HG03354 (cell line): ENCODE data around the gene PMS1.
"Not testable (repeated sequence)": the region's sequence is repeated elsewhere in the genome, so short reads cannot be mapped to it uniquely, and the experiment has no call there.

ENCODE experiments used
- ATAC-seq: cut with Tn5 transposase; IDR thresholded peaks from one replicate; pipeline ENCODE4 v1.9.1; 2021; ENCODE audit warnings: mild to moderate bottlenecking; ENCODE audit not compliant: unreplicated experiment, poor library complexity, severe bottlenecking

The PMS1 gene

DNA sequence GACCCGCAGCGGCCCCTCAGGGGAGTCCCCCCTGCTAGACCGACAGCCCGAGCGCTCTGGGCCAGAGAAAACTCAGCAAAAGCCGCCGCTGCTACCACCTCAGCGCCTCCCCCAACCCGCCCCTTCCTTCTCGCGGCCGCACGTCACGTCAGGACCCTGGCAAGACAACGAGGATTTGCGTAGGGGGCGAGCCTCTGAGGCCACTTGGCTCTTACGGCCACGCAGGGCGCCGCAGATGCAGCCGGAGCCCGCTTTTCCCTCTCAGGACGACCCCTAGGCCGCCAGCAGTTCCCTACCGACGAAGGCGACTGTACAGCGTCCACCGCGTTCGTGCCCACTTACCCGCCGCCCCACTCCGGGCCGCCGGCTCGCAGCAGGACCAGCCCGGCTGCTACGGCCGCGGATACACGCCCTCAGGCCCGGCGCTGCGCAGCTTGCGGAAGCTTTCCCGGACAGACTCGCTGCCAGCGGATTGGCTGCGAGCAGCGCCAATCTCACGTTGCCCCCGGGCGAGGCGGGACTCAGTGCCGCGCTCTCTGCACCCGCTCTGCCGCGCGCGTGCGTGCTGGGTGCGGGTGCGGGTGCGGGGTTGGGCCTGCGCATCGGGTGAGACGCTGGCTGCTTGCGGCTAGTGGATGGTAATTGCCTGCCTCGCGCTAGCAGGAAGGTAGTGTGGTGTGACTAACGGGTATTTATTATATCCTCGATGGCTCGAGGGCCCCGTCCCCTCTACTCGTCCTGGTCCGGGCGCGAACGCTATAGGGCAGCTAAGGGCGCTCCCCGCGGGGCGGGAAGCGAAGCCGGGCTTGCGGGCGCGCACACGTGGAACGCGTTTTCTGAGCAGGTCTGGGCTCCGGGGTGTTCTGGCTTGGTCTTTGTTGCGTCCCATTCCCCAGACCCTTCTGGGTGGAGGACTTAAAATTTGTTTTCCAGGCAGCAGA lies at the start of gene PMS1, which contains the start of gene ORMDL1:
TSS of gene PMS1 (plus strand) at position 524 of the 941 bp plus-strand sequence. CDS start 7,360 bp downstream, outside the sequence.
TSS of gene ORMDL1 (minus strand) at position 413 of the 941 bp plus-strand sequence. CDS start 1,744 bp downstream, outside the sequence.
- peak; percentile 94 for ATAC-seq

DNA sequence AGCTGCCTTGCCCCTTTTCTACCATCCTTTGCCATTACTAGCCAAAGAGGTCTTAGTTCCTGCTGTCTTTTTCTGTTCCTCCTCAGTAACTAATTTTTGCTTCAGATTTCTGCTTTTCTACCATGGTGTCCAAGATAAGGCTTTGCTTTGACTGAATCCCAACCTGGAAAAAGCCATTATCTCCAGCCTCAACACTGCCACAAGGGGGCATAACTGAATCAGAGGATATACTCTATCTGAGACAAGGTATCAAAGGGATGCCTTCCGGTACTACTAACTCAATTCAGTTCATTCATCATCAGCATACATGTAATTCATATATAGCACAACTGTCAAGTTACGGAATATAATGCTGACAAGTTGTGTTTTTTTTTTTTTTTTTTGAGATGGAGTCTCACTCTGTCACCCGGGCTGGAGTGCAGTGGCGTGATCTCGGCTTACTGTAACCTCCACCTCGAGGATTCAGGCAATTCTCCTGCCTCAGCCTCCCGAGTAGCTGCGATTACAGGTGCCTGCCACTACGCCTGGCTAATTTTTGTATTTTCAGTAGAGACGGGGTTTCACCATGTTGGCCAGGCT lies 33.1 kb upstream of the PMS1 start:
- ATAC-seq, result peak; percentile 73

DNA sequence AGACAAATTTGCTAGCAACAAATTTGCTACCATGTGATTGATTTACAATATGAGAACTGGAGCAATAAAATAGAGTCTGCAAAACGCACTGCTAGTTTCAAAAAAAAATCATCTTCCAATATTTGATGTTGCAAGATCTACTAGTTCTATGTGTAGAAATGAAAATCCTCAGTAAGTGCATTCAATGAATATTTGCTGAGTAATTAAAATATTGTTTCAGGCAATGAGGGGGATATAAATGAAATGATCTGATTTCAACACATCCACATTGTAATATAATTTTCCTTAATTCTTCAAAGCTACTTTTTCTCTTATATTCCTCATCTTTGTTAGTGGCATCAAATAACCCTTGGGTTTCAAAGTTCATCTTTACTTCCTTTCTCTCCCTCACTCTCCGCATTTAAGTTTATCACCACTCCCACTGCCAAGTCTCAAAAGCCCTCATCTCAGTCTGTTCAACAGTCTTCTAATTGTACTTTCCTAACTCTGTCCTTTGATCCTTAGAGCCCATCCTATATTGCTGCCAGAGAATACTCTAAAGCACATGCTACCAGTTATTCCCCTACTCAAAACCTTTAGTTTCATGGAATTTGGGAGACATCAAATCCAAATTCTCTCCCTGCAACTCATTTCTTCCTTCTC lies 27.8 kb upstream of the PMS1 start:
- ATAC-seq, result no peak

DNA sequence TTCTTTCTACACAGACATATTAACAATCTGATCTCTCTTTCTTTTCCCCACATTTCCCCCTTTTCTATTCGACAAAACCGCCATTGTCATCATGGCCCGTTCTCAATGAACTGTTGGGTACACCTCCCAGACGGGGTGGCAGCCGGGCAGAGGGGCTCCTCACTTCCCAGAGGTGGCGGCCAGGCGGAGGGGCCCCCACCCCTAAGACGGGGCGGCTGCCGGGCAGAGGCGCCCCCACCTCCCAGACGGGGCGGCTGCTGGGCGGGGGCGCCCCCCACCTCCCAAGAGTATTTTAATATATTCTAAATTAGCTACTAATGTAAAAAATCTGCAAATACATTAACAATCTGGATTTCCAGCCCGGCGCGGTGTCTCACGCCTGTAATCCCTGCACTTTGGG lies 24.1 kb upstream of the PMS1 start:
- ATAC-seq, result not testable (repeated sequence)

GRCh38 chr2:189762229-189762550 lies 22.1 kb upstream of the PMS1 start:
- no peak for ATAC-seq

DNA sequence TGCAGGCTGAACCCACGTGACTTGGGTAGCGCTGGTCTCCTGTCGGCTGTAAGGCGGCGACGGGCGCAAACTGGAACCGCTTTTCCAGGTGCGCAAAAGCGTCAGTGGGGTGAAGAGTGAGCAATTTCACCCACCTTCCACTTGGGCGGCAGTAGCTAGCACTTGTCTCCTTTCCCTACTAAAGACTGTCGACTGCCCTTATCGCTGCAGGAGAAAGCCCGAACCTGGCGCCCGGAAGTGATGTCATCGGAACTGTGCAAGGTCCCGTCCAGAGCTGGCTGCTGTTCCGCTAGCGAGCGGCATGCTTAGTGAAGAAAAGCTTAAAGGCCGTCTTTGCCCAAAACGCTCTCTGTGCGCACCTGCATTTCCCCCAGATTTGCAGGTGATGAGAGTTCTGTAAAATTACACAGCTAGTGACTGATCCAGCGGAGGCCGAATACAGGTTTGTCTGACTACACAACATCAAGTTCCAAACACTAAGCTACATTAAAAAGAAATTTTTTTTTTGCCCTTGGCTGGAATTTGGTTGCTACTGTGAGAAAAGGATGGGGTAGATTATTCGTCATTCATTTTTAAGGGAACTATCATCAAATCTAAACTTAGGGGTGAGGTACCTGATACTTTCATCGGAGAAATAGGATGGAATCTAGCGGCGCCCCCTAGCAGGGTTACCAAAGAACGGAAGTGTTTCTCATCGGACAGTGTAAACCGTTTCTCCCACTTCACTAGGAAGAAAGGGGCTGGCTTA lies 21.5 kb upstream of the PMS1 start, which contains the start of gene OSGEPL1:
TSS of gene OSGEPL1 (minus strand) at position 242 of the 748 bp plus-strand sequence. CDS start 1,152 bp downstream, outside the sequence.
- ATAC-seq, result peak; percentile 97

GRCh38 chr2:189763908-189764661 lies 20.2 kb upstream of the PMS1 start:
- ATAC-seq, result no peak

DNA sequence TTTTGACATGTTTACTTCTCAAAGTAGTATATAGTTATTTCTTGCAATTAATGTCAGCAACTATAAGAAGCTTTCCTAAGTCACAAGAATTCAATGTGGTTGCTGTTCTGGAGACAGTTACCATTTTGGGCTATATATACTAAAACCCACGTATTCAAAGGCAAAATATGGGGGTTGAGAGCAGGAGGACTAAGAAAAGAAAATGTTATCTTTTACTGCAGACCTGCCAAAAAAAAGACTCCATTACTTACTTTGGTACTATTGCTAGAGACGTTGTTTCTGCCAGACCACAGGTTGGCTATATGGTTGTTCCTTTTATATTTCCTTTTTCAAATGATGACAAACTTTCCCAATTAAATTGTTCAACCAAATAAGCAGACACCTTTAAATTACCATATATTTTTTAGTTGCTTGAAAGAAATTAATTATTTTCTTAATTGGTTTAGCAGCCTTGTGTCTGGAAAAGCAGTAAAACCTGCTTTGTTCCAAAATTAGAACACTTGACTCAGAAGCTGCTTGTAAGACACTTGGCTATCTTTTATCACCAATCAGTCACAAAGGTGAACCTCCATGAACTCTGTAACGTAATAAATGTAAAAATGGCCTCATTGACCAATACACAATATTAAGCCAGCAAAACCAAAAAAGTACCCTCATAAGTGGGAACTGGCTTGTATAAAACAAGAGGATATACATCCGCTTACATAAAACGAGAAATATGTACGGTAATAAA lies 13.5 kb upstream of the PMS1 start:
- no peak for ATAC-seq

- ATAC-seq, result no peak
Observed at GRCh38 chr2:189772212-189772611, 12.0 kb upstream of the PMS1 start.

GRCh38 chr2:189782221-189782671 lies 2.0 kb upstream of the PMS1 start:
- ATAC-seq, result no peak

GRCh38 chr2:189783451-189783926 lies 761 bp upstream of the PMS1 start:
- peak; percentile 15 for ATAC-seq

DNA sequence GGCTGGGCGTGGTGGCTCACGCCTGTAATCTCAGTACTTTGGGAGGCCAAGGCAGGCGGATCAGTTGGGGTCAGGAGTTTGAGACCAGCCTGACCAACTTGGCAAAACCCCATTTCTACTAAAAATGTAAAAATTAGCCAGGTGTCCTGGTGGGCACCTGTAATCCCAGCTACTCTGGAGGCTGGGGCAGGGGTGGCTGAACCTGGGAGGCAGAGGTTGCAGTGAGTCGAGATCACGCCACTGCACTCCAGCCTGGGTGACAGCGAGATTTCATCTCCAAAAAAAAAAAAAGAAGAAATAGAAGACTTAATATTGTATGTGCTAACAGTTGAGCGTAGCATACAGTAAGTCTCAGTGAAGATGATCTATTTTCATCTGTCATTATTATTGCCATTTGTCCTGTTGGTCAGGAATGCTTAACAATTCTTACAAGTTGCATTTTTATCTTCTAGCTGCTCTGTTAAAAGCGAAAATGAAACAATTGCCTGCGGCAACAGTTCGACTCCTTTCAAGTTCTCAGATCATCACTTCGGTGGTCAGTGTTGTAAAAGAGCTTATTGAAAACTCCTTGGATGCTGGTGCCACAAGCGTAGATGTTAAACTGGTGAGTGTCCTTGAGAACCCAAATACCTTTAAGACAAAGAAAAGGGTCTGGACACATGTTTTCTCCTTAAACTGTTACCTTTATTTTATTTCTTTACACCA lies 7.2 kb downstream of the PMS1 start:
- no peak for ATAC-seq

GRCh38 chr2:189794310-189794709 lies 10.1 kb downstream of the PMS1 start:
- ATAC-seq, result no peak

DNA sequence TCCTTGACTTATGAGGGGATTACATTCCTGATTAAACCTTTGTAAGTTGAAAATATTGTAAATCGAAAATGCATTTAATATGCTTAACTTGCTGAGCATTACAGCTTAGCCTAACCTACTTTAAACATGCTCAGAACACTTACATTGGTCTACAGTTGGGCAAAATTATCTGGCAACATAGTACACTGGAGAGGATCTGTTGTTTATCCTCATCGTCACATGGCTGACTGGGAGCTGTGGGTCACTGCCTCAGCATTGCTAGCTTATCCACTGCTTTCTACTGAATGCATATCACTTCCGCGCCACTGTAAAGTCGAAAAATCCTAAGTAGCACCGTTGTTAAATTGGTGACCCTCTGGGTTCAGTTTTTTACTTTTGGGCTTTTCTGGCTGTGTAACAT lies 13.7 kb downstream of the PMS1 start:
- ATAC-seq, result no peak

DNA sequence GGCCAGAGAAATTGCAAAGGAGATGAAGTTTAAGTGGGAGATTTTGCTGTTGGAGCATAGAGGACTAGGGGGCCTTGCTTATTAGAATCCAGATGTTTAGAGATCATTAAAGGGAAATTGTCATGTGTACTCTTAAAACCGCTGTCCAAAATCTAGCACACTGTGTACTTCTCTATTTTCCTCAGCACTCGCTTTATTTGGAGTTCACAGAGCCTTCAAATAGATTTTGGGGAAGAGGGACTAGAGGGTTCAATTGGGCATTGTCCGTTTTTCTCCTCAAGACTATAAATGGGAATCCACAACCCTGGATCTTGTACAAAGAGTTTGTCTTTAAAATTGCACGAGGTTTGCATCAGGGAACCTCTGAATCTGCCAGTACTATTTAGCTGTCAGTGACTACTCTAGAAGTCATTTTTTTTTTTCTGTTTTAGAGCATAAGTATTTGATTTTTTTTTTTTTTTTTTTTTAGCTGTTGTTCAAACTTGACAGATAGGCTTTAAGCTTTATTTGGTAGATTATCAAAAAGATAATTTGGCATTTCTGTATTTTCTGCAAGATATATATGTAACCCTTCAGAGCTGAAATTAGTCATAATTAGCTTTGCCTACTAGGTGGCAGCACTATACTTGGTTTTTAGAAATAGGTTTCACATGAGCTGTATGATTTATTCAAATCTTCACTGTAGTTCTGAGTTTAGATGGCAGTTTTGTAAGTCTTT lies 14.2 kb downstream of the PMS1 start:
- ATAC-seq, result peak; percentile 82

DNA sequence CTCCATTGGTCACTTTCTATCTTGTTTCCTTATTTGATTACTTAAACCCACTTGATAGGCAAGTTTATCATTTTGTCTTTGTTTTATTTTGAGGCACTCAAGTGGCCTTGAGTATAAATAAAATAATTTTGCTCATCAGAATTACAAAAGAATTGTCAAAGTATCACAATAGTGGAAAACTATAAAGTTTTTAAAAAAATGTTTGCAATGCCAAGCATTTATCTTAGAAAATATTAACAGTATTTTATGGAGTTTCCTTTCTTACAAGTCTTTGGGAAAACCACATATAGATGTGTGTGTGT lies 14.7 kb downstream of the PMS1 start:
- no peak for ATAC-seq

DNA sequence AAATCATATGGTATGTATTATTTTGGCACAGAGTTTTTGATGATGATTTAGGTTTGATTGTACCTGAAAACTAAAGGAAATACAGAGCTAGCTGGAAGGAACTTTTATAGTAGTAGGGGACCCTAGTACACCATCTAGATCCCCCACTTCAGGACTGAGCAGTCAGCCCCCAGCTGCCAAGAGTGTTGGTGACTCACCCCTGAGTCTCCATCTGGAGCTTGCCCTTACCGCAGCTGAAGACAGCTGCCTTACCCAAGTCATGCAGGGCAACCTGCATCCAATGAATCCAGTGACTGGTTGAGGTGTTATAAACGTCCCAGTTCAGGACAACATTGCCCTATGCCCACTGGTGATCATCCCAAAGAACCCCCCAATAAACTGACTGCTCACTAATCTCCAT lies 15.3 kb downstream of the PMS1 start:
- no peak for ATAC-seq
